A673 (cell line): ENCODE results near the gene UPF1. TPM values are rescaled to one million over a fixed set of nuclear protein-coding genes. Genes with fewer than 3 reads are reported as not detected.

Source experiments
- BruUV-seq: library from RNA; stranded (reverse); fragments of 400-500 nt; replicated peaks from 2 replicates; lab custom pipeline; 2021; lab: Mats Ljungman, UMichigan
- CTCF ChIA-PET: fragments of 300-600 bp; sonication (Branson Sonifier 250); formaldehyde crosslinking; loops from one replicate; lab custom pipeline; 2022; ENCODE audit warnings: antibody characterized with exemption; lab: Charles Lee
- POLR2A ChIA-PET: fragments of 300-600 bp; sonication (Branson Sonifier 250); formaldehyde crosslinking; loops from one replicate; lab custom pipeline; 2022; ENCODE audit warnings: antibody characterized with exemption; ENCODE audit not compliant: low non-redundant PET; lab: Charles Lee
- DNase-seq: peaks from one replicate; pipeline ENCODE4 v3.0.0-alpha.2; 2015; ENCODE audit warnings: low spot score
- H3K27ac ChIP-seq: fragments of 200-600 bp; sonication (generic); 2 replicates; pipeline ENCODE4 v1.5.1; 2016; ENCODE audit warnings: mixed run types, low read depth, mild to moderate bottlenecking, mixed read lengths, antibody characterized with exemption, low read length; ENCODE audit not compliant: poor library complexity, severe bottlenecking
- H3K27me3 ChIP-seq: fragments of 200-600 bp; sonication (generic); replicated peaks from 2 replicates; pipeline ENCODE4 v1.6.1; 2017; ENCODE audit warnings: mixed run types, low read depth, mild to moderate bottlenecking, mixed read lengths, antibody characterized with exemption, low read length; ENCODE audit not compliant: insufficient read depth, poor library complexity
- H3K36me3 ChIP-seq: fragments of 200-600 bp; sonication (generic); 2 replicates; pipeline ENCODE4 v1.6.1; 2016; ENCODE audit warnings: mixed run types, mild to moderate bottlenecking, mixed read lengths, antibody characterized with exemption, low read length; ENCODE audit not compliant: insufficient read depth, poor library complexity, severe bottlenecking
- H3K4me1 ChIP-seq: fragments of 200-600 bp; sonication (generic); 2 replicates; pipeline ENCODE4 v1.6.1; 2017; ENCODE audit warnings: mixed run types, mild to moderate bottlenecking, mixed read lengths, antibody characterized with exemption, low read length; ENCODE audit not compliant: insufficient read depth, poor library complexity, severe bottlenecking
- H3K4me3 ChIP-seq: fragments of 200-600 bp; sonication (generic); 2 replicates; pipeline ENCODE4 v1.5.1; 2016; ENCODE audit warnings: low read depth, mixed run types, mild to moderate bottlenecking, mixed read lengths, low read length; ENCODE audit not compliant: poor library complexity, severe bottlenecking
- H3K9me3 ChIP-seq: fragments of 200-600 bp; sonication (generic); 2 replicates; pipeline ENCODE4 v1.6.1; 2016; ENCODE audit warnings: mixed run types, low read depth, mild to moderate bottlenecking, mixed read lengths, antibody characterized with exemption, low read length; ENCODE audit not compliant: poor library complexity, severe bottlenecking
- EZH2 ChIP-seq: fragments of 200-600 bp; sonication (generic); IDR thresholded peaks from 2 replicates; pipeline ENCODE4 v1.6.1; 2017; ENCODE audit warnings: borderline replicate concordance, low read depth, mild to moderate bottlenecking, mixed read lengths, antibody characterized with exemption, low read length; ENCODE audit not compliant: poor library complexity, severe bottlenecking
- intact Hi-C: fragments of 100-400 bp; cut with micrococcal nuclease; formaldehyde crosslinking; loops from one replicate; pipeline ENCODE4 v1.10.0; 2022; ENCODE audit not compliant: unreplicated experiment
- total RNA-seq: library from RNA; stranded (reverse); gene quantifications from 2 replicates; pipeline ENCODE4 v1.2.3, GENCODE V29; 2021
- TF ChIP-seq, protein P1 (sequence below): fragments of 300-800, 200-600 bp; sonication (generic); conservative IDR thresholded peaks from 2 replicates; pipeline ENCODE4 v1.5.1; 2017; ENCODE audit warnings: low read depth, mild to moderate bottlenecking, antibody characterized with exemption, low read length, moderate library complexity, mixed read lengths

Gene UPF1
- total RNA-seq, 1 experiment from 2014 or later: 83.8 TPM

DNA sequence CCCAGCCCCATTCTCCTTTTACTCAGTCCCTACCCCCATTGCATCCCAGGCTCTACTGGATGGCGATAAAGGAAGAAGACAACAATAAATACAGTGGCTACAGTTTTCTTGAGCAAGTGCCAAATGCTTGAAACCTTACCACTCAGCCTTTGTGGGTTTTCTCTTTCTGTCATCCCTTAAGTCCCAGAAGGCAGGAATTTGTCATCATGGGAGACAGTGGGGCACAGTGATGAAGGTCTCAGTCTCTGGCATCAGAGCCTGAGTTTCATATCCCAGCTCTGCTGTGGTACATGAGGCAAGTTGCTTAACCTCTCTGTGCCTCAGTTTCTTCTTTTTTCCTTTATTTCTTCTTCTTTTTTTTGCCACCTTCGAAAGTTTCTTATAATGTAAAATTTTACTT lies 35.5 kb upstream of the UPF1 start:
- Histone ChIP-seq H3K27me3 (peaks cover 21% of the 10 kb centered on the region), H3K27ac (no peak overlapping the region)
- intact Hi-C loops: no loop called here

DNA sequence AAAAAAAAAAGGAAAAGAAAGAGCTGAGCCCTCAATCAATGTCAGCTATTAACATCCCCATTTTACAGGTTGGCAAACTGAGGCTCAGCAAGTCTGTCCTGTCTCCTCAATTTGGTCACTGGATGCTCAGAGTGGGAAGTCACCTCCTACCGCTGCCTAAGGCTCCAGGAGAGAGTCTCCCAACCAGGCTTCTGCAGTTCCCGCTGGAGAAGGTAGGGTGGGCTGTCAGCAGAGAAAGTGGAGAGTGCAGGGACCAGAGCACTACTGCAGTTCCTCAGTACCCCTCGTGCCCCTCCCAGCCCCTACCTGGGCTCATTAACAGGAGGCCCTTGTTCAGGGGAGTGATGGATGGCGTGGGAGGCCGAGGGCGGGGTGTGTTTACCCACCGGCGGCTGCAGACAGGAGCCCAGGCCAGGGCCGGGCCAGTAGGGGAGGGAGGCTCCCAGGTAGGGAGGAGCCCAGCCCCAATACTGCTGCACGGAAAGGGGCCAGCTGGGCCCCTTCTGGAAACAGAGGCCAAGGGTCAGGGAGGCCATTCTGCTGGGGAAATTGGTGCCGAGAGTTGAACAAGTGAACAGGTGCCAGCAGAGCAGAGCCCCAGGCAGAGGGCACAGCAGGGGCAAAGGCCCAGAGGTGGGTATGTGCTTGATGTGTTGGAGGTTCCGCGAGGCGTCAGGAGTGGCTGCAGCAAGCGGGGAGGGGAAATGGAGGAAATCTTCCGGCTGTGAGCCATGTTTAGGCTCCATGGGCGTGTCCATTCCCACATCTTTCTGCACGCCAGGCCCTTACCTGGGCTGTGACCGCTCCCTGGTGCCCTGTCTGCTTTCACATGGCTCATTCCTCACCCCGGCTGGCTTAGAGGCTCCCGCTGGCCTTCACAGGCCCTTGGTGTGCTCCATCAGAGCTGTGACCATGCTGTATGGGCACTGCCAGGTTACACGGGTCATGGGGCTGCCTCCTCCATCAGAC lies 33.1 kb upstream of the UPF1 start:
- intact Hi-C loops: no loop called here
- CTCF ChIA-PET: no interaction called here
- H3K27me3 ChIP-seq: no peaks in the 10 kb centered on the region

More for the DNA sequence above, 35.5 kb upstream of the UPF1 start:
- TF ChIP-seq EZH2: no peak
- TF ChIP-seq, protein P1, sequence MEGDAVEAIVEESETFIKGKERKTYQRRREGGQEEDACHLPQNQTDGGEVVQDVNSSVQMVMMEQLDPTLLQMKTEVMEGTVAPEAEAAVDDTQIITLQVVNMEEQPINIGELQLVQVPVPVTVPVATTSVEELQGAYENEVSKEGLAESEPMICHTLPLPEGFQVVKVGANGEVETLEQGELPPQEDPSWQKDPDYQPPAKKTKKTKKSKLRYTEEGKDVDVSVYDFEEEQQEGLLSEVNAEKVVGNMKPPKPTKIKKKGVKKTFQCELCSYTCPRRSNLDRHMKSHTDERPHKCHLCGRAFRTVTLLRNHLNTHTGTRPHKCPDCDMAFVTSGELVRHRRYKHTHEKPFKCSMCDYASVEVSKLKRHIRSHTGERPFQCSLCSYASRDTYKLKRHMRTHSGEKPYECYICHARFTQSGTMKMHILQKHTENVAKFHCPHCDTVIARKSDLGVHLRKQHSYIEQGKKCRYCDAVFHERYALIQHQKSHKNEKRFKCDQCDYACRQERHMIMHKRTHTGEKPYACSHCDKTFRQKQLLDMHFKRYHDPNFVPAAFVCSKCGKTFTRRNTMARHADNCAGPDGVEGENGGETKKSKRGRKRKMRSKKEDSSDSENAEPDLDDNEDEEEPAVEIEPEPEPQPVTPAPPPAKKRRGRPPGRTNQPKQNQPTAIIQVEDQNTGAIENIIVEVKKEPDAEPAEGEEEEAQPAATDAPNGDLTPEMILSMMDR: no peak
- H3K4me3 ChIP-seq: no peak overlapping the region
- ChIA-PET POLR2A (interaction anchor here (0.7 kb wide), 1 partner anchor 15 kb away, joined by 7 read pairs; no protein-coding TSS in a partner anchor), CTCF (interaction anchor here (0.7 kb wide), 1 partner anchor 858 kb away, joined by 3 read pairs; no protein-coding TSS in a partner anchor)
- no peak for DNase-seq
- H3K36me3 ChIP-seq: no peaks in the 10 kb centered on the region
- BruUV-seq: no TSS peak
- no peaks in the 10 kb centered on the region for H3K9me3 ChIP-seq
- H3K4me1 ChIP-seq: no peaks in the 10 kb centered on the region

DNA sequence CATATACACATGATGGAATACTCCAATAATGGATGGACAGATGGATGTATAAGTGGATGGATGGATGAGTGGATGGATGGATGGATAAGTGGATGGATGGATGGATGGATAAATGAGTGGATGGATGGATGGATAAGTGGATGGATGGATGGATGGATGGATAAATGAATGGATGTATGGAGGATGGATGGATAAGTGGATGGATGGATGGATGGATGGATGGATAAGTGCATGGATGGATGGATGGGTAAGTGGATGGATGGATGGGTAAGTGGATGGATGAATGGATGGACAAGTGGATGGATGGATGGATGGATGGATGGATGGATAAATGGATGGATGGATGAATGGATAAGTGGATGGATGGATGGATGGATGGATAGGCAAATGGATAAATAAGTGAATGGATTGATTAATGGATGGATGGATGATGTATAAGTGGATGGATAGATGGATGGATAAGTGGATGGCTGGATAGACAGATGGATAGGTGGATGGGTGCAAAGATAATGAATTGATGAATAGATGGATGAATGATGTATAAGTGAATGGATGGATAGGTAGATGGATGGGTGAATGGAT lies 32.3 kb upstream of the UPF1 start:
- no peaks in the 10 kb centered on the region for H3K9me3 ChIP-seq
- H3K36me3 ChIP-seq: no peaks in the 10 kb centered on the region
- POLR2A ChIA-PET: no interaction called here
- no peaks in the 10 kb centered on the region for H3K27me3 ChIP-seq
- TF ChIP-seq, protein P1: no peak
- no peak for TF ChIP-seq EZH2
- intact Hi-C loops: no loop called here
- H3K27ac ChIP-seq: no peak overlapping the region
- CTCF ChIA-PET: no interaction called here
- no peak for DNase-seq
- H3K4me1 ChIP-seq: no peaks in the 10 kb centered on the region
- H3K4me3 ChIP-seq: no peak overlapping the region
- no TSS peak for BruUV-seq

More for the DNA sequence above, 33.1 kb upstream of the UPF1 start:
- no peak for DNase-seq
- BruUV-seq: no TSS peak
- Histone ChIP-seq H3K9me3 (no peaks in the 10 kb centered on the region), H3K4me1 (no peaks in the 10 kb centered on the region), H3K36me3 (no peaks in the 10 kb centered on the region), H3K27ac (no peak overlapping the region), H3K4me3 (no peak overlapping the region)
- POLR2A ChIA-PET: no interaction called here
- TF ChIP-seq EZH2: no peak
- TF ChIP-seq, protein P1: 0 out of 2 replicates have a peak, but pooled peaks have one; percentile 10
